Activated T-helper 1 cell treated with anti-CD3 and anti-CD28 coated beads, Interleukin-2, amount 50 U/mL, for 16 hours (primary cell): ENCODE results near the gene ABCA4.
"Not testable (repeated sequence)": the region's sequence is repeated elsewhere in the genome, so short reads cannot be mapped to it uniquely, and the experiment has no call there.

Experiments
- DNase-seq, 2 donors: peaks; one replicate each; pipeline ENCODE4 v3.0.0-alpha.2; 2020; ENCODE audit warnings: low read depth in 1 of 2, low spot score in 1 of 2

The ABCA4 gene

GRCh38 chr1:94011129-94011528 is 109.8 kb downstream of the ABCA4 start:
- DNase-seq = no peak

GRCh38 chr1:94009304-94009703 is 111.6 kb downstream of the ABCA4 start:
- no peak for DNase-seq

GRCh38 chr1:94006604-94007003 is 114.3 kb downstream of the ABCA4 start:
- DNase-seq = no peak

GRCh38 chr1:94004924-94005323 is 116.0 kb downstream of the ABCA4 start:
- no peak for DNase-seq

GRCh38 chr1:94002046-94002787 is 118.7 kb downstream of the ABCA4 start:
- DNase-seq = no peak

GRCh38 chr1:94001397-94002045 is 119.4 kb downstream of the ABCA4 start:
- DNase-seq = no peak

GRCh38 chr1:94000510-94001282 is 120.3 kb downstream of the ABCA4 start:
- DNase-seq = no peak

- no peak for DNase-seq
Measured at GRCh38 chr1:93999840-94000415, 121.0 kb downstream of the ABCA4 start.

GRCh38 chr1:93998532-93998931 is 122.4 kb downstream of the ABCA4 start:
- DNase-seq = not testable (repeated sequence)

- DNase-seq = no peak
Measured at GRCh38 chr1:93997756-93998155, 123.2 kb downstream of the ABCA4 start.

GRCh38 chr1:93995837-93996536 is 125.0 kb downstream of the ABCA4 start:
- DNase-seq = no peak

GRCh38 chr1:93993731-93994130 is 127.2 kb downstream of the ABCA4 start:
- DNase-seq = no peak

GRCh38 chr1:93992954-93993353 is 128.0 kb downstream of the ABCA4 start:
- DNase-seq = no peak

GRCh38 chr1:93992190-93992589 is 128.8 kb downstream of the ABCA4 start:
- no peak for DNase-seq

GRCh38 chr1:93991271-93991670 is 129.7 kb downstream of the ABCA4 start:
- no peak for DNase-seq

GRCh38 chr1:93990477-93990876 is 130.5 kb downstream of the ABCA4 start:
- DNase-seq = not testable (repeated sequence)

GRCh38 chr1:93990010-93990409 is 130.9 kb downstream of the ABCA4 start:
- no peak for DNase-seq

GRCh38 chr1:93989601-93990000 is 131.3 kb downstream of the ABCA4 start:
- no peak for DNase-seq

GRCh38 chr1:93988634-93989350 is 132.2 kb downstream of the ABCA4 start:
- no peak for DNase-seq

- no peak for DNase-seq
Measured at GRCh38 chr1:93981274-93981667, 139.7 kb downstream of the ABCA4 start.
